ENCODE measurements around the gene ZCCHC9.
A peak's percentile ranks its signal among the peaks of the same experiment; 100 is the strongest.
"Not testable (repeated sequence)": the region's sequence is repeated elsewhere in the genome, so short reads cannot be mapped to it uniquely, and the experiment has no call there.

ZCCHC9 gene, protein sequence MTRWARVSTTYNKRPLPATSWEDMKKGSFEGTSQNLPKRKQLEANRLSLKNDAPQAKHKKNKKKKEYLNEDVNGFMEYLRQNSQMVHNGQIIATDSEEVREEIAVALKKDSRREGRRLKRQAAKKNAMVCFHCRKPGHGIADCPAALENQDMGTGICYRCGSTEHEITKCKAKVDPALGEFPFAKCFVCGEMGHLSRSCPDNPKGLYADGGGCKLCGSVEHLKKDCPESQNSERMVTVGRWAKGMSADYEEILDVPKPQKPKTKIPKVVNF

DNA sequence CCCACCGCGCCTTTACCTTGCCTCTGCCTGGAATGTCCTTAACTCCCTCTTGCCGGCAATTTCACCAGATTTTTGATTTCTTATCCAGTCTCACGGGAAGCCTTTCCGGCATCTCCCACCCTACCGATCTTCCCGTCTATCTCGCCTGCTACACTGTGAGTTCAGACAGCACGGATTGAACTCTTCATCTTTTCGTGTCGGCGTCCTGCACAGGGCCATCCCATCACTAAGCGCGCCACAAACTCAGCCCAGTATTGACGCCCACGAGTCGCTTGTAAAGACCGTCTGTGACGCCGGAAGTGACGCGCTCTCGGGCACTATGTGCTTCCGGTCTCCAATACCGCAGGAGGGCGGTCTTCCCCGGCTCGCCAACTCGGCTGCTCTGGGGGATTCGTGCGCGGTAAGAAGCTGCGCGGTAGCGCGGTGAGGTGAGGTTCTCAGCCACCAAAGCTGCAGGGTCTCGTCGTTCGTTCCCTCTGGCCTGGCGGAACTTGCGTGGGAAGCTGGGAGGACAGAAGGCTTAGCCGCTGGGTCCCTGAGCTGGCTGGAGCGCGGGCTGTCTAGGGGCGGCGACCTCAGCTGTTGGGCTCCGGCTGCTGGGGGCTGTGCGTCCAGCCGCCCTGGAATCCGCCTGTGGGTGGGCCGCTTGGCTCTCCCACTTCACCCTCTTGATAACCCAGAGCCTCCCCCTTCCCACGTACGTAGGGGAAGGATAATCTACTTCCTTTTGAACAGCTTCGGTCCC is at the start of gene ZCCHC9:
Gene ZCCHC9, plus strand, starts transcription at position 317 of the 745 bp plus-strand sequence. CDS start 3,171 bp downstream, outside the sequence.
- DNase-seq: peak; percentile 82 to 93

DNA sequence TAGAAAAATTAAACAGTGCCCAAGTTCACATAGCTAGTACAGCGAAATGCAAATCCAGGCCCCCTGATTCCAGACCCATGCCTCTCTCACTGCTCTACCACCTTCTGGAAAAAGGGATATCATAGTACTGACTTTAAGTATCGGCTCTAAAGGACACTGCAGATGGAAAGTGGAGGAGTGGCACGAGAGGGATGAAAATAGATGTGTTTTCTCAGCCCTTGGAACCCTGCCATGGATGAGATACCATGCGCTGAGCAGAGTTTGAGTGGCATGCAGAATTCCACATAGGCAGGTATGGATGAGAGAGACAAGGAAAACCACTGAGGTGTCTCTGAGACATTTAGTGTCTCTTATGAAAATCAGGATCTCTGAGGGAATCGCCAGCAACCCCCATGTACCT is 49.5 kb upstream of the ZCCHC9 start:
- no peak for DNase-seq

DNA sequence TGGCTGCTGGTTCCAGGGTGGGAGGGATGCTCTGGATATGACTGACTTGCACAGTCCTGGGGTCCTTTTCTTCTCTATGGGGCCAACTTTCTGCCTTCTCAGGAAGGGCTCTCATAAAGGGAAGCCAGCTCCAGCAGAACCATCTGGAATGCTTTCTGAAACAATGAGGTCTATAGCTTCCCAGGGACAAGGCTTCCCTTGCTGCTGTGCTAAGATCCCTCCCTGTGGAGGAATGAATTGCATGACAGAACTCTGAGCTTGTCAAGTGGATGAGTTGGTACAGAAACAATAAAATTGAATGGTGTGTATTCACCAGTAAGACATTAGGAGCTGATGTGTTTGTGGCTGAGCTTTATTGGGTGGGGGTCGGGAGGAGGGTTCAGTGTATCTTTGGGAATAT is 48.5 kb upstream of the ZCCHC9 start:
- DNase-seq: no peak

DNA sequence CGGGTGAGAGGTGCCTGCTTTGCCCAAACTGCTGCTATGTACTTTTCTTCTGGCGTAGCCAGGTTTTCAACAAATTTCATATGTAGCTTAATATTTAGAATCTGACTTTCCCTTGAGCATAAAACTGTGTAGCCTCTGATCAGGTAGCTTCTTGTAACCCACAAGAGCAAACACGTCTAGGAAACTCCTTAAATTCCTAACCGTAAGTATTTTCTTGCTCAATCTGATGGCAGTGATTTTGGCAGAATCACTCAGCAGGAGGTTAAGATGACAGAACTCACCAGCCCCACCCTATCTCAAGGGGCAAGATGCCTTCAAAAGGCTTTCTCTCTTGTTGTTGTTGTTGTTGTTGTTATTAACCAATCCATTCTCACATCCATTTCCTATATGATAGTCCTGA is 47.5 kb upstream of the ZCCHC9 start:
- DNase-seq: no peak

DNA sequence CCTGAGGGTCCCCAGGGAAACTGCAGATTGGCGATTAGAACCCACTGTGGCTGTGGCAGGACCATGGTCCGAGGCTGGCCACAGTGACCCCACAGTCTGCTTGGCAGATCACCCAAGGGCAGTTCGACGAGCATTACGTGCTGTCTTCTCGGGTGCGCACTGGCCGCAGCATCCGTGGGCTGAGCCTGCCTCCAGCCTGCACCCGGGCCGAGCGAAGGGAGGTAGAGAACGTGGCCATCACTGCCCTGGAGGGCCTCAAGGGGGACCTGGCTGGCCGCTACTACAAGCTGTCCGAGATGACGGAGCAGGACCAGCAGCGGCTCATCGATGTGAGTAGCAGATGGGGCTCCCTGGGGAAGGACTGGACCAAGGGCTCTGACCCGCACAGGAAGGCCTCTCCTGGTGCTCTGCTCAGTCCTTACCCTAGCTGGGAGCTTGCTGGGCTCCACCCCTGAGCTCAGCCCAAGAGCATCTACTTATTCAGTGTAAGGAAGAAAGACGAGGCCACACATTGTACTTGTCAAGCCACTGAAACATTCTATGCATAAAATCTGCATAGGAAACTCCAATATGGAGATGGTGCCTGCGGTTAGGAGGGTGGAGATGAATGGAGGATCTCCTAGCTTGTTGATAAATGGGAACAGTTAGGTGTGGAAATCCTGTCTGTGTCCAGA is 46.4 kb upstream of the ZCCHC9 start:
- no peak for DNase-seq

DNA sequence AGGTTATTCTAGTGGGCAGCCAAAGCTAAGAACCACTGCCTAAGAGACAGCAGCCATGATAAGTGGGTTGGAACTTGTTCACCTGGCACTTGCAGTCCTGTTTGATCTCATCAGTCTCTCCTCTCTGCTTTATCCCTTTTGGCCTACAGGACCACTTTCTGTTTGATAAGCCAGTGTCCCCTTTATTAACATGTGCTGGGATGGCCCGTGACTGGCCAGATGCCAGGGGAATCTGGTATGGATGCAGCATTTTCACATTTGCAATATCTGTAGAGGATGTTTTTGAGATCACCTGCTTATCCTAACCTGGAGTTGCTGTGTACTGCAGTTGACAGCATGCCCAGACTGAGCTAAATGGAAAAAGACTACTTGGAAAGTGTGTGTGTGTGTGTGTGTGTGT is 44.6 kb upstream of the ZCCHC9 start:
- no peak for DNase-seq

DNA sequence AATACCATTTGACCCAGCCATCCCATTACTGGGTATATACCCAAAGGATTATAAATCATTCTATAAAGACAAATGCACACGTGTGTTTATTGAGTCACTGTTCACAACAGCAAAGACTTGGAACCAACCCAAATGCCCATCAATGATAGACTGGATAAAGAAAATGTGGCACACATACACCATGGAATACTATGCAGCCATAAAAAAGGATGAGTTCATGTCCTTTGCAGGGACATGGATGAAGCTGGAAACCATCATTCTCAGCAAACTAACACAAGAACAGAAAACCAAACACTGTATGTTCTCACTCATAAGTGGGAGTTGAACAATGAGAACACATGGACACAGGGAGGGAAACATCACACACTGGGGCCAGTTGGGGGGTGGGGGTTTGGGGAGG is 38.6 kb upstream of the ZCCHC9 start:
- not testable (repeated sequence) for DNase-seq

DNA sequence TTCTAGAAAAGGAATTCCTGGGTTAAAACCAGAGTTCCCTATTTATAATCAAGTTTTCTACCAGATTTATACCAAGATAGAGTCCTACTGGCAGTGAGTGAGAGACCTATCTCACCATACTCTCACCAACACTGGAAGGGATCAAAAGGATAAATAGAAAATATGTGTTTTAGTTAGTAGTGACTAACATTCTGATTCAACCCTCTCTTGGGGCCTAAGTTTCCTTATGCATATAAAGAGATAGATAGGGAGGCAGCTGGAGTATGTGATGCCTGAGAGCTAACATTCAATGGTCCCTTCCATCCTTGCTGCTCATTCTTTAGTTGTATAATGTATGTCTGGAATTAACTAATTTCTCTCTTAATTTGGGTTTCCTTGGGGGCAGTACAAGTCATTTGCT is 36.3 kb upstream of the ZCCHC9 start:
- no peak for DNase-seq

DNA sequence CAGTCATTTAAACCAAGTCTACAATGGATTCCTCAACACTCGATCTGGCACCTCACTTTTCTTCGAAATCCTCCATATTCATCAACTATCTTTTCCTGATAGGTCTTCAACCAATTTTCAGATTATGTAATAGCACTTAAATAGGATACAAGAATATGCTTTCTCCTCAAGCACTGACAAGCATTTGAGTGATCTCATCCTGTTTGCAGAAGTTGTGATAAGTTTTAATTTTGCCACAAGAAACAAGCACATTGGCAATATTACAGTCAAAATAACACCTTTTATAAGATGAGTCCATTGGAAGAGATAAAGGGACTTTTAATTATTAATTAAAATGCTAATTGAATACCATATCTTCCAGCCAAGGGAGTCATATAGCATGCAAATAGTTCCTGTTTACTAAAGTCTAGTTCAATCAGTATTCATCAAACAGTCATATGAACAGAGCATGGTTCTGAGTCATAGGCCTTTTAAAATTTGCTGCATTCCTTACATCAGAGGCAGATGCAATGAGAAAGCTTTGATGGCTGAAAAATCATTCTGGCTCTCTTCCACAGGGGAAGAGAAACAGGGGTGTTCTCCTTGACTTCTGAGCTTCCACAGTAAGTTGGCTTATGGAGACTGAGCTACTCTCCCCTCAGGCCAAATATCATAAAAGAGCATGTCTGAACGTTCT is 32.7 kb upstream of the ZCCHC9 start:
- DNase-seq: no peak

DNA sequence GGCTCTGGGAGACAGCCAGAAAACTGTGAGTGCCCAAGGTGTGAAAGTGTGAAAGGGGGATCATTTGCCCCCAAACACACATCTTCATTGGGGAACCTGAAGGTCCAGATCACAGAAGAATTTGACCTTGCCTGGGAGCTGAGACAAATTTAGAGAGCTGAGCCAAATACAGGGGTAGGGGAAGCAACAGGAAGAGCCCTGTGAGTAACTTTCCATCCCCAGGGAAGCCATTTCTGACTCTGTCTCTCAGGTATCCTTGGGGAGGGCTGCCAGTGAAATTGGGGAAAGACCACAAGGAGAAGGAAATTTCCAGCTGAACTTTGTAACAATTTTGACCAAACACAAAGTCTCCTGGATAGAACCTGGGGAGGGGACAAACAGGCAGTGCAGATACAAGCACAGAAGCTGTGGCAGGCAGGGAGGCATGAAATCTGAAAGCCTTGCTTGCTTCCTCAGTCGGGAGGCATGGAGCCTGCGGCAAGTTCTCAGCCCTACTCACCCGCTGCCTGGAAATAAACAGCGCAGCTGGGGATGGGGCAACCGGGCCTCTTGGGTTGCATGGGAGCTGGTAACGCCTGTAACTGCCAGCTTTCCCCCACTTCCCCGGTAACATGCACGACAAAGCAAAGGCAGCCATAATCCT is 31.5 kb upstream of the ZCCHC9 start:
- DNase-seq: no peak

DNA sequence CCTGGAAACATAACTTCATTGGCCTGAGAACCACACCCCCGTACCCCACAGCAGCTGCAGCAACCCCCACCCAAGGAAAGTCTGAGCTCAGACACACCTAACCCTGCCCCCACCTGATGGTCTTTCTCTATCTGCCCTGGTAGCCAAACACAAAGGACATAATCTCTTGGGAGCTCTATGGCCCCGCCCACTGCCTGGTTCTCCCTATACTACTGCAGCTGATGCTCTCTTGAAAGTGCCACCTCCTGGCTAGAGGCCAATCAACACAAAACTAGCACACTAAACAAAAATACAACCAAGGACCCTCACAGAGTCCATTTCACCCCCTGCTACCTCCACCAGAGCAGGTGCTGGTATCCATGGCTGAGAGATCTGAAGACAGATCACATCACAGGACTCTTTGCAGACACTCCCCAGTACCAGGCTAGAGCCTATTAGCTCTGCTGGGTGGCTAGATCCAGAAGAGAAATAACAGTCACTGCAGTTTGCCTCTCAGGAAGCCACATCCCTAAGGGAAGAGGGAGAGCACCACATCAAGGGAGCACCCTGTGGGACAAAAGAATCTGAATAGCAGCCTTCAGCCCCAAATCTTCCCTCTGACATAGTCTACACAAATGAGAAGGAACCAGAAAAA is 30.9 kb upstream of the ZCCHC9 start:
- DNase-seq: not testable (repeated sequence)

DNA sequence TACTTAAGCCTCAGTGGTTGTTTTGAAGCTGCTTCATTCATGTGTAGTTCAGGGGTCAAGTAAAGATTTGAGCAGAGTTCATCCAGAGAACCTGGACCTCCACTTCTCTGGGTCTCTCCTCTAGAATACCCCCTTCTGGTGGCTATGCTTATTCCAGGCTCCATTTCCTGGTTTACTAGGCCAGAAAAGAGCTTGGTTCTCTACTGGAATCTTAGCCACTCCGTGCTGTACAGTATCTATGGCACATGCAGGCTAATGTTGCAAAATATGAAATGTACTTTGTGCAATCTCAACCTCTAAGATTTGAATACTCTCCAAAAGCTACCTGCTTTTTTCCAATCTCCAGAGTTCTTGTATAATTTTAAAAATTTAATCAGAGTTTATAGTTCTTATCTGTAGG is 17.4 kb upstream of the ZCCHC9 start:
- no peak for DNase-seq

DNA sequence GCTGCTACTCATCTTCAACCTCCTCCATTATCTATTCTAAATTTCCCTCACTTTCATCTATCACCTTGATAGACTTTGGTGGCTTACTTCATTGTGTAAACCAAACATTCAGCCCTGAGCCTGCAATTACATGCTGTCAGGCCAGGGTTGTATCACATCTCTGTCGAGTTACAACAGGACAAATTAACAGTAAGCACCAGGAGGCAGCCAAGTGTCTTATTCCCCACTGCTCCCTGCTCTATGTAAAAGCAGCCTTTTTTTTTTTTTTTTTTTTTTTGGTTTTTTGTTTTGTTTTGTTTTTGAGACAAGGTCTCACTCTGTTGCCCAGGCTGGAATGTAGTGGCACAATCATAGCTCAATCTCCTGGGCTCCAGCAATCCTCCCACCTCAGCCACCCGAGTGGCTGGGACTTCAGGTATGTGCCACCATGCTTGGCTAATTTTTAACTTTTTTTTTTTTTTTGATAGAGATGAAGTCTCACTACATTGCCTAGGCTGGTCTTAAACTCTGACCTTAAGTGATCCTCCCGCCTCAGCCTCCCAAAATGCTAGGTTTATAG is 15.2 kb upstream of the ZCCHC9 start:
- DNase-seq: no peak

DNA sequence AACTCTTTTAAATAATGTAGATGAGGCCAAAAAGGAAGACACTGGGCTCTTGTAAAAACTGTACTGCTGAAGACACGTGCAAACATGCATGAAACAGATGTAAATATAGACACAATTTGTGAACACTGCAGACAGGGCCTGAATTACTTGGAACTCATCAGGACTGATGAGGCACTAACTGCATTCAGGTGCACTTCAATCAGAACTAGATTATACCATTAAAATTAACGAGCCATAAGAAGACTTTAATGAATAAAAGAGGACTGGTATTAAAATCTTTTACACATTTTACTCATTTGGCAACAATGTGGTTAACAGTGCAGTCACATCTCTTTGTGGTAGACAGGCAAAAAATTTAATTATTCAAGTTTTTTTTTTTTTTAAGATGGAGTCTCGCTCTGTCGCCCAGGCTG is 13.4 kb upstream of the ZCCHC9 start:
- DNase-seq: no peak

DNA sequence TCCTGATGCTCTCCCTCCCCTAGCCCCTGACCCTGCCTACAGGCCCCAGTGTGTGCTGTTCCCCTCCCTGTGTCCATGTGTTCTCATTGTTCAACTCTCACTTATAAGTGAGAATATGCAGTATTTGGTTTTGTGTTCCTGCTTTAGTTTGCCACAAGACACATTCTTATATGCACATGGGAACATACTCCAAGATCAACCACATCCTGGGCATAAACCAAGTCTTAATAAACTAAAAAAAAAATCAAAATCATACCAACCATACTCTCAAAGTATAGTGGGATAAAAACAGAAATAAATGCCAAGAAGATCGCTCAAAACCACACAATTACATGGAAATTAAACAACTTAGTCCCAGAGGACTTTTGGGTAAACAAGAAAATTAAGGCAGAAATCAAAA is 11.2 kb upstream of the ZCCHC9 start:
- DNase-seq: no peak

DNA sequence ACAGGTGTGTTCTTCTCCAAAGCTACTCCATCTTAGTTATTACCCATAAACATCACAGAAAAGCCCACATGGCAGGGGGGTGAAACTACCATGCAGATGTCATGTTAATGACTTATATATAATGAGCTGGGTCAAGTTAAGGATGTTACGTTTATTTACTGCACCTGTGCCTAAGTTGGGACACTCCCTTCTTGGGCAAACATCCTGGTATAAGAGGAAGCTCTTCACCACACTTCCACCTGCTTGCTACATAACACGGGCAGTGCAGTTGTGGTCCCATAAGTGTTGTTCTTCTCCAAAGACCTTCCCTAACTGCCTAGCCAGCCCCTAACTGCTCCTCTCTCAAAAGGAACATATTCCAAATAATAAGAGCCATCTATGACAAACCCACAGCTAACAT is 9.3 kb upstream of the ZCCHC9 start:
- no peak for DNase-seq

DNA sequence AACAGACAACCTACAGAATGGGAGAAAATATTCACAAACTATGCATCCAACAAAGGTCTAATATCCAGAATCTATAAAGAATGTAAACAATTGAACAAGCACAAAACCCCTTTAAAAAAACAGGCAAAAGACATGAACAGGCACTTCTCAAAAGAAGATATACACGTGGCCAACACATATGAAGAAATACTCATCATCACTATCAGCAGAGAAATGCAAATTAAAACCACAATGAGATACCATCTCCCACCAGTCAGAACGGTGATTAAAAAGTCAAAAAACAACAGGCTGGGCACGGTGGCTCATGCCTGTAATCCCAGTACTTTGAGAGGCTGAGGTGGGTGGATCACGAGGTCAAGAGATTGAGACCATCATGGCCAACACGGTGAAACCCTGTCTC is 7.4 kb upstream of the ZCCHC9 start:
- not testable (repeated sequence) for DNase-seq

DNA sequence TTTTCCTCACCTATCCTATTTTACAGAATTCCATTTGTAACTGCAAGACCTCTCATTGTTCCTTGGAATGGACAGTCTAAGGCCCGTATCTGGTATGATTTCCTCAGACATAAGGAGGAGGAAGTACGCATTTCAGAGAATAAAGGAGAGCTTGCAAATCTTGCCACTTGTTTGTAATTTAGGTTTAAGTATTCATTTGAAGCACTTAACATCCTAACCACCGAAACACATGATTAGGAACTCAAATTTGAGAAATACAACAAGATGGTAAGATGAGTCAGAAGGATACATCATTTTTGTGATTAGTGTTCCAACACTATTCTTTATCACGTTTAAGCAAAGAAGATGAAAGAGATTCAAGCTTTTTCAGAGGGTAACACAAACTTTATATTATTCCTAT is 3.9 kb upstream of the ZCCHC9 start:
- no peak for DNase-seq

DNA sequence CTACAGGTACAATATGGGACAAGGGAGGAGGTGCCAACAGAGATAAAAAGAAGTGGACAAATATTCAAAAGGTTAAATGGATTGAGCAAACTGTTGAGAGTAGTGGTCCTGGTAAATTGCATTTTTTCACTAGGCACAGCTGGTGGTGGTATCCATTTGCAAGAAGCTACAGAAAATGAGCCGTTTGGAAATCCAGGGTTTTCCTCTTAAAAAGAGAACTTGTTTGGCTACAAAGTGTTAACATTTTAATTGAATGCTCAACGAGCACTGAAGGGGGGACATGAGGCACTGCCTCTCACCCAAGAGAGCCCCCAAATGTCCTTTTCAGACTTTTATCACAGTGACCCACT is 491 bp upstream of the ZCCHC9 start:
- DNase-seq: no peak

DNA sequence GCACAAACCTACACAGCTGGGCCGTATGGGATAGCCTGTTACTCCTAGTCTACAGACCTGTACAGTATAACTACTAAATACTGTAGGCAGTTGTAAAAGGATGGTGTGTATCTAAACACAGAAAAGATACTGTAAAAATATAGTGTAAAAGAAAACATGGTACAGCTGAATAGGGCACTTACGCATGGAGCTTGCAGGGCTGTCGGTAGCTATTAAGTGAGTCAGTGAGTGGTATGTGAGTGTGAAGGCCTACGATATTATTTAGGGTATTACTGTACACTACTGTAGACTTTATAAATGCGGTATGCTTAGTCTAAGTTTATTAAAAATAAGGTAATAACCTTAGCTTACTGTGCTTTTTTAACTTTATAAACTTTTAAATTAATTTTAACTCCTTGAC is 1.2 kb downstream of the ZCCHC9 start:
- DNase-seq: no peak

DNA sequence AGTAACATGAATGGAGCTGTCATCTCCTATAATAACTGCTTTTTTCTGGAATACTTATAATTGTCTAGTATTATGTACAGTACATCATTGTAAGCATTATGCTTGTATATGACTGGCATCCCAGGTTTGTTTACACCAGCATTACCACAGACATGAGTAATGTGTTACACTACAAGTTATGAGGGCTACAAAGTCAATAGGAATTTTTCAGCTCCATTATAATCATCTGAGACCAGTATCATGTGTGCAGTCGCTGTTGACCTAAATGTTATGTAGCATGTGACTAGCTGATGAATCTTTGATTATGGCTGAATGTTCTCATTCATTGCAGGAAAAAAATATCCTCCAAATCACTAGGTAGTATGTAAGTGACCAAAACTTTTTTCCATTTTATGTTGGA is 2.2 kb downstream of the ZCCHC9 start:
- DNase-seq: no peak

DNA sequence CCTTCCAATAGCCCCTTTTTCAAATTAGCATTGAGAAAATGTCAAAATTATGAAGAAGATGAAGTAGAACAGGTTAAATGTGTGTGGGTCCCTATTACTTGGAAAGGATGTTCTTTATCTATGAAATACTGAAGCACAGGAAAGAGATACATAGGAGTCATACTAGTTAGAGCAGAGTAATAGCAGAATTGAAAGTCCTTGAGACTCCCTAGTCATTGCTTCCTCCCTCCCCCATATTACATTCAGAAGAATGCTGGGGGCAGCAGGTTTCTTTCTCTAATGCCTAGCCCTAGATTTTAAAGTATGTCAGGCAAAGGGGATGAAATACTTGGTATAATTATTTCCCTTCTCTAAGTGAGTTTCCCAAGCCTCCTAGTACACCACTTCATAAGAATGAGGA is 4.4 kb downstream of the ZCCHC9 start:
- DNase-seq: no peak

Data from NCI-H2081 (cell line).